ENCODE measurements around the gene ASRGL1. TPM values are rescaled to one million over a fixed set of nuclear protein-coding genes. Genes with fewer than 3 reads are reported as not detected.
A peak's percentile ranks its signal among the peaks of the same experiment; 100 is the strongest.
"Not testable (repeated sequence)": the region's sequence is repeated elsewhere in the genome, so short reads cannot be mapped to it uniquely, and the experiment has no call there.

ASRGL1 gene
- total RNA-seq, 2 donors from 2014 or later: 20.2 to 39.7 TPM

GRCh38 chr11:62333768-62334167, 3.5 kb upstream of the ASRGL1 start:
- no peak overlapping the region for H3K4me3 ChIP-seq
- no peaks in the 10 kb centered on the region for H3K27me3 ChIP-seq (replicated peaks; ENCODE audit: insufficient read depth)
- TF ChIP-seq CTCF (IDR thresholded peaks at IDR 0.05): no peak
- DNase-seq (ENCODE audit: low spot score): no peak
- no peak overlapping the region for H3K27ac ChIP-seq
- peaks cover 0 to 4% of the 10 kb centered on the region in 2 donors for H3K4me1 ChIP-seq (ENCODE audit: control insufficient read depth in 1 of 2, low read depth in 2 of 2)
- no peaks in the 10 kb centered on the region for H3K36me3 ChIP-seq
- no peaks in the 10 kb centered on the region for H3K9me3 ChIP-seq
- ATAC-seq (ENCODE audit: insufficient number of reproducible peaks, low FRiP score, low read depth): no peak

- ATAC-seq (ENCODE audit: insufficient number of reproducible peaks, low FRiP score, low read depth); H3K9me3 ChIP-seq; H3K27ac ChIP-seq: not testable (repeated sequence)
Observed at GRCh38 chr11:62336949-62337302, 322 bp upstream of the ASRGL1 start.

GRCh38 chr11:62338218-62338617, 970 bp downstream of the ASRGL1 start:
- DNase-seq (ENCODE audit: low spot score) (no peak), ATAC-seq (ENCODE audit: insufficient number of reproducible peaks, low FRiP score, low read depth) (no peak)
- H3K4me3 ChIP-seq: peak overlapping the region; percentile 83
- no peak overlapping the region for H3K27ac ChIP-seq
- H3K9me3 ChIP-seq: no peaks in the 10 kb centered on the region
- no peak for TF ChIP-seq CTCF (IDR thresholded peaks at IDR 0.05)
- peaks cover 0 to 4% of the 10 kb centered on the region in 2 donors for H3K4me1 ChIP-seq (ENCODE audit: control insufficient read depth in 1 of 2, low read depth in 2 of 2)
- H3K36me3 ChIP-seq: no peaks in the 10 kb centered on the region
- H3K27me3 ChIP-seq (replicated peaks; ENCODE audit: insufficient read depth): no peaks in the 10 kb centered on the region

More at GRCh38 chr11:62336949-62337302, 322 bp upstream of the ASRGL1 start:
- not testable (repeated sequence) for H3K36me3 ChIP-seq; H3K27me3 ChIP-seq (replicated peaks; ENCODE audit: insufficient read depth); DNase-seq (ENCODE audit: low spot score); H3K4me1 ChIP-seq (ENCODE audit: control insufficient read depth in 1 of 2, low read depth in 2 of 2)
- peak overlapping the region; percentile 83 for H3K4me3 ChIP-seq

GRCh38 chr11:62340269-62340901, 3.1 kb downstream of the ASRGL1 start:
- Histone ChIP-seq H3K36me3 (no peaks in the 10 kb centered on the region), H3K27ac (no peak overlapping the region), H3K4me3 (no peak overlapping the region), H3K9me3 (no peaks in the 10 kb centered on the region), H3K4me1 (ENCODE audit: control insufficient read depth in 1 of 2, low read depth in 2 of 2) (peaks cover 0 to 4% of the 10 kb centered on the region in 2 donors), H3K27me3 (replicated peaks; ENCODE audit: insufficient read depth) (no peaks in the 10 kb centered on the region)
- peak; percentile 49 for TF ChIP-seq CTCF (IDR thresholded peaks at IDR 0.05)
- DNase-seq (ENCODE audit: low spot score) (no peak), ATAC-seq (ENCODE audit: insufficient number of reproducible peaks, low FRiP score, low read depth) (no peak)

- no peak for TF ChIP-seq CTCF (IDR thresholded peaks at IDR 0.05)
- no peak overlapping the region for H3K4me3 ChIP-seq
- H3K9me3 ChIP-seq: no peaks in the 10 kb centered on the region
- H3K27me3 ChIP-seq (replicated peaks; ENCODE audit: insufficient read depth): no peaks in the 10 kb centered on the region
- H3K4me1 ChIP-seq (ENCODE audit: control insufficient read depth in 1 of 2, low read depth in 2 of 2): peaks cover 0 to 4% of the 10 kb centered on the region in 2 donors
- ATAC-seq (ENCODE audit: insufficient number of reproducible peaks, low FRiP score, low read depth) (no peak), DNase-seq (ENCODE audit: low spot score) (no peak)
- H3K27ac ChIP-seq: no peak overlapping the region
- no peaks in the 10 kb centered on the region for H3K36me3 ChIP-seq
Observed at GRCh38 chr11:62341588-62341987, 4.3 kb downstream of the ASRGL1 start.

GRCh38 chr11:62343646-62344190, 6.5 kb downstream of the ASRGL1 start:
- ATAC-seq (ENCODE audit: insufficient number of reproducible peaks, low FRiP score, low read depth); H3K4me1 ChIP-seq (ENCODE audit: control insufficient read depth in 1 of 2, low read depth in 2 of 2); H3K27me3 ChIP-seq (replicated peaks; ENCODE audit: insufficient read depth); H3K36me3 ChIP-seq; H3K4me3 ChIP-seq; H3K9me3 ChIP-seq; DNase-seq (ENCODE audit: low spot score); H3K27ac ChIP-seq: not testable (repeated sequence)
